Liver (tissue), 3 donors: ENCODE results near the gene KIAA0513.

Experiments
- GABPA ChIP-seq, 2 donors: IDR thresholded peaks in 1 of 2; conservative IDR thresholded peaks in 1 of 2; 2 replicates each; pipeline ENCODE4 v1.6.1; 2016; ENCODE audit warnings: antibody characterized with exemption in 2 of 2, mild to moderate bottlenecking in 1 of 2, moderate library complexity in 1 of 2
- JUND ChIP-seq, 2 donors: IDR thresholded peaks; 2 replicates each; pipeline ENCODE4 v1.6.1; 2016; ENCODE audit warnings: antibody characterized with exemption in 2 of 2
- RAD21 ChIP-seq, 2 donors: IDR thresholded peaks; 2 replicates each; pipeline ENCODE4 v1.6.1; 2016; ENCODE audit warnings: antibody characterized with exemption in 2 of 2, mild to moderate bottlenecking in 2 of 2
- SP1 ChIP-seq: IDR thresholded peaks from 2 replicates; pipeline ENCODE4 v1.6.1; 2018; ENCODE audit warnings: antibody characterized with exemption, mild to moderate bottlenecking
- TAF1 ChIP-seq: conservative IDR thresholded peaks from 2 replicates; pipeline ENCODE4 v1.6.1; 2016; ENCODE audit warnings: antibody characterized with exemption, mild to moderate bottlenecking
- YY1 ChIP-seq: IDR thresholded peaks from 2 replicates; pipeline ENCODE4 v1.6.1; 2016; ENCODE audit warnings: antibody characterized with exemption, mild to moderate bottlenecking
- TF ChIP-seq, protein P1 (sequence below): IDR thresholded peaks from 2 replicates; pipeline ENCODE4 v1.6.1; 2016; ENCODE audit warnings: antibody characterized with exemption
- TF ChIP-seq, protein P2 (sequence below): fragments of 150-350 bp; IDR thresholded peaks from 2 replicates; pipeline ENCODE4 v1.5.1; 2017; ENCODE audit warnings: improper control_type of control experiment, low read depth, low read length; ENCODE audit not compliant: missing input control
- TF ChIP-seq, protein P3 (sequence below): IDR thresholded peaks from 2 replicates; pipeline ENCODE4 v1.6.1; 2016; ENCODE audit warnings: antibody characterized with exemption
- donor health status: healthy.
- donor health status: healthy.

DNA sequence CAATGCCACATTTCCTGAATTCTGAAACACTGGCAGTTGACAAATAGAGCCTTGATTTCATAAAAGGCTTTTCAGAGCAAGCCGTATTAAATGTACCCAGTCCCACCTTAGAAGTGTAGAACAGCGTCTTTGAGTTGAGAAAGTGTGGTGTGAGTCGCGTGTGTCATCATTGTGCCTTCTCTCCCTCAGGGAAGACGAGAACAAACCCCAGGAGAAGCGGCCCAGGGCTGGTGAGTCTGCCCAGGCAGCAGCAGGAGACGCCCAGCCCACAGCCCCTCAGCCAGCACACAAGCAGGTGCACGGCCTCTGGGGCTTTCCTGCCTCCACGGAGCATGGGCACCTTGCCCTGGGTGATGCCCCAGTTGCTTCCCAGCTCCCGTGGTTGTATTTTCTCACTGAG is 50.6 kb downstream of the KIAA0513 start:
- TF ChIP-seq, protein P1, sequence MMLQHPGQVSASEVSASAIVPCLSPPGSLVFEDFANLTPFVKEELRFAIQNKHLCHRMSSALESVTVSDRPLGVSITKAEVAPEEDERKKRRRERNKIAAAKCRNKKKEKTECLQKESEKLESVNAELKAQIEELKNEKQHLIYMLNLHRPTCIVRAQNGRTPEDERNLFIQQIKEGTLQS: no peak
- no peak for TF ChIP-seq RAD21 (IDR thresholded peaks at IDR 0.05)
- TF ChIP-seq, protein P2, sequence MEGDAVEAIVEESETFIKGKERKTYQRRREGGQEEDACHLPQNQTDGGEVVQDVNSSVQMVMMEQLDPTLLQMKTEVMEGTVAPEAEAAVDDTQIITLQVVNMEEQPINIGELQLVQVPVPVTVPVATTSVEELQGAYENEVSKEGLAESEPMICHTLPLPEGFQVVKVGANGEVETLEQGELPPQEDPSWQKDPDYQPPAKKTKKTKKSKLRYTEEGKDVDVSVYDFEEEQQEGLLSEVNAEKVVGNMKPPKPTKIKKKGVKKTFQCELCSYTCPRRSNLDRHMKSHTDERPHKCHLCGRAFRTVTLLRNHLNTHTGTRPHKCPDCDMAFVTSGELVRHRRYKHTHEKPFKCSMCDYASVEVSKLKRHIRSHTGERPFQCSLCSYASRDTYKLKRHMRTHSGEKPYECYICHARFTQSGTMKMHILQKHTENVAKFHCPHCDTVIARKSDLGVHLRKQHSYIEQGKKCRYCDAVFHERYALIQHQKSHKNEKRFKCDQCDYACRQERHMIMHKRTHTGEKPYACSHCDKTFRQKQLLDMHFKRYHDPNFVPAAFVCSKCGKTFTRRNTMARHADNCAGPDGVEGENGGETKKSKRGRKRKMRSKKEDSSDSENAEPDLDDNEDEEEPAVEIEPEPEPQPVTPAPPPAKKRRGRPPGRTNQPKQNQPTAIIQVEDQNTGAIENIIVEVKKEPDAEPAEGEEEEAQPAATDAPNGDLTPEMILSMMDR: no peak
- TF ChIP-seq YY1: no peak
- no peak for TF ChIP-seq TAF1
- no peak for TF ChIP-seq JUND (IDR thresholded peaks at IDR 0.05)
- TF ChIP-seq GABPA (IDR thresholded peaks at IDR 0.05 in 1 of 2, conservative IDR thresholded peaks at IDR 0.05 in 1 of 2): no peak
- no peak for TF ChIP-seq SP1
- TF ChIP-seq, protein P3, sequence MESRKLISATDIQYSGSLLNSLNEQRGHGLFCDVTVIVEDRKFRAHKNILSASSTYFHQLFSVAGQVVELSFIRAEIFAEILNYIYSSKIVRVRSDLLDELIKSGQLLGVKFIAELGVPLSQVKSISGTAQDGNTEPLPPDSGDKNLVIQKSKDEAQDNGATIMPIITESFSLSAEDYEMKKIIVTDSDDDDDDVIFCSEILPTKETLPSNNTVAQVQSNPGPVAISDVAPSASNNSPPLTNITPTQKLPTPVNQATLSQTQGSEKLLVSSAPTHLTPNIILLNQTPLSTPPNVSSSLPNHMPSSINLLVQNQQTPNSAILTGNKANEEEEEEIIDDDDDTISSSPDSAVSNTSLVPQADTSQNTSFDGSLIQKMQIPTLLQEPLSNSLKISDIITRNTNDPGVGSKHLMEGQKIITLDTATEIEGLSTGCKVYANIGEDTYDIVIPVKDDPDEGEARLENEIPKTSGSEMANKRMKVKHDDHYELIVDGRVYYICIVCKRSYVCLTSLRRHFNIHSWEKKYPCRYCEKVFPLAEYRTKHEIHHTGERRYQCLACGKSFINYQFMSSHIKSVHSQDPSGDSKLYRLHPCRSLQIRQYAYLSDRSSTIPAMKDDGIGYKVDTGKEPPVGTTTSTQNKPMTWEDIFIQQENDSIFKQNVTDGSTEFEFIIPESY: no peak
